CD4-positive, alpha-beta T cell treated with Interleukin-2 at 100 ng/mL for 4 hours (primary cell): ENCODE measurements around the gene SECISBP2L.
"Not testable (repeated sequence)": the region's sequence is repeated elsewhere in the genome, so short reads cannot be mapped to it uniquely, and the experiment has no call there.

ENCODE experiments used
- DNase-seq: peaks from one replicate; pipeline ENCODE4 v3.0.0-alpha.2; 2020; ENCODE audit warnings: low spot score

SECISBP2L gene

DNA sequence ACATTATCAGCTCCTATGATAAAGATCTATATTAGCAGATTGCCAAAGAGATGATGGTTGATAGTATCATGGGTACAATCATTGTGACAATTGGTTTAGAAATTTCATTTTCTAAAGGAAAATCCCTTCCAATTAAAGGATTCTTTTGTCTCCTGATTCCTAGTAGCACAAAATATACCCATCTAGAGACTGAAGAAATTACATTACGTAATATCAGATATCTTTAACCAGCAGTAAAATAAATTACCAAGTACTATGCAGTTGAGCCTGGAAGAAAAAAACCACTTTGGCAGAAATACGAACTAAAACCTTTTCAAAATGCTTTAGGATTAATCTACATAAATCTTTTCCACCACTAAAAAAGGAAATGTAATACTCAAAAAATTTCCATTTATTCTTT lies 46.9 kb downstream of the SECISBP2L start:
- no peak for DNase-seq

DNA sequence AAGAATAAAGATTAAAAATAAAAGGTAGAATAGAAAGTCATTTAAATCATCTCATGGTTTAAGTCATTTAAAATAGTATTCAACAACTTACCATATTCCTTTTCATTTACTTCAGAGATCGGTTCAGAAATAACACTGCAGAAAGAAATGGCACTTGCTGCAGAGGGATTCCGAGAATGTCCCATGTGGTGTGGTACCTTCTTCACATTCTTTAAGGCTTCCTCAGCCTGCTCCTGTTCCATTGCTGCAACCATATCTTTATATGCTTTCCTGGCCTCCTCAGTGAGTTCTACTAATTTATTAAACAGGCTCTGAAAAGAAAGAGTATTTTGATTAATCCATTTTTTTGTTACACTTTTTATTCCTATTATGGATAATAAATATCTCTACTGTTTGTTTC lies 50.0 kb downstream of the SECISBP2L start:
- no peak for DNase-seq

DNA sequence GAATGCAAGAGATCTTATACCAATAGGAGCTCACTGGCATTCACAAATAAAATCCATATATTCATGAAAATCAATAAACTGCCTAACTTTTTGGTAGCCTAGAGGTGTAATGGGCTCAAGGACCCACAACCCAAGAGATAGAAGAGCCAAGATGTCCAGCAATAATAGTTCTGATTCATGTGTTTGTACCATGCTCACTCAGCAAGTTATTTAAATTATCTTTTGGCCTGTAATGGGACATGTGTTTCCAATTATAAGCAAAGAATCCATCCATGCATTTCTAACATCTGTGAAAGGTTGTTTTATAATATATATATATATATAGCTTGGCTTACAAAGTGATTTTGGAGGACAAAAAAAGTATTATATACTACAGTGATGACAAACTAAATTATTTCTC lies 52.9 kb downstream of the SECISBP2L start:
- no peak for DNase-seq

DNA sequence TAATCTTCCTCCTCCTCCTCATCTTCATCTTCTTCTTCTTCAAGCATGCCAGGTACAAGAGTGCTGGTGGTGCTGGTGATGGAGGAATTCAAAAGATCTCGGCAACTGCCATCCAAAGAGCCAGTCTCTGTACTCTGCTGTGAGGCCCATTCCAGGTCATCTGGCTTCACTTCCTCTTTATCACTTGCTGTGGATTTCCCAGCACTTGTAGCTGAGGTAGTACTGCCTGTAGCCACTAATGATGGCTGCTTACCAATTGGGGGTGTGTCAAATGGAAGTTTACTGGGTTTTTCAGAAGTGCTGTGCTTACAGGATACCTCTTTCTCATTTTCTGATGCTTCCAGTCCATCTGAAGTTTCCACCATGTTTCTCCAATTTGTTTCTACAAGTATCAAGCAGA lies 53.7 kb downstream of the SECISBP2L start:
- no peak for DNase-seq

DNA sequence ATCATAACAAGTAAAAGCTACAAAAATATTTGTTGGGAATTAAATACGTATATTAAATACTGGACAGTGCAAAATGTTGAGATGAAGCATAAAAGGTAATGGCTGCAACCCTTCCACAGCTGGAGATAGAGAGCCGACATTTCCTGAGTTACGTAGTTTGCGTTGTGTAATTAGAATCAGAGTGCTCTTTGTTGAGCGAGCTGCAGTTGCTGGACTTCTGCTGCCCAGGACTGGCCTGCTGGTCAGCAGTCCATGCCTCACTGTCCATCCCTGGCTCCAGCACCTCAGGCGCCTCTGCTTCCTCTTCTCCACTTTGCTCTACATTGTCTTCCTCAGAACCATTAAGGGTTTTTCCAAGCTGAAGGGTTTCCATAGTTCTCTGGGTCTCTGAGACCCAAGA lies 54.1 kb downstream of the SECISBP2L start:
- DNase-seq: no peak

DNA sequence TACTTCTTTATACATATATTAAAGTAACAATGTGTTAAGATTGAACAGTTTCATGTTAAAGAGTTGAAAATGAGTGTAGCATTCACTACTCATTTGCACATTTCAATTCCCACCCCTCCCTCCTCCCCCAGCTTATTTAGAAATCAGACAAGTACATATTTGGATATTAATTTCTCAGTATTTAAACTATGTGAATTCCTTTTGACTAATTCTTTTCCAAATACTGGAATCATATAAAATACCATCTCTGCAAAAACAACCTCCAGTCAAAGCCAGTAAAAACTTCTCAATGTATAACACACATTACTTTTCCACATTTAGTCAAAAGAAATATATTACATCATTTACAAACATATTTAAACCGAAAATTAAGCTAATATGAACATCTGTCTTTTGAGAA lies 57.1 kb downstream of the SECISBP2L start:
- DNase-seq: no peak

DNA sequence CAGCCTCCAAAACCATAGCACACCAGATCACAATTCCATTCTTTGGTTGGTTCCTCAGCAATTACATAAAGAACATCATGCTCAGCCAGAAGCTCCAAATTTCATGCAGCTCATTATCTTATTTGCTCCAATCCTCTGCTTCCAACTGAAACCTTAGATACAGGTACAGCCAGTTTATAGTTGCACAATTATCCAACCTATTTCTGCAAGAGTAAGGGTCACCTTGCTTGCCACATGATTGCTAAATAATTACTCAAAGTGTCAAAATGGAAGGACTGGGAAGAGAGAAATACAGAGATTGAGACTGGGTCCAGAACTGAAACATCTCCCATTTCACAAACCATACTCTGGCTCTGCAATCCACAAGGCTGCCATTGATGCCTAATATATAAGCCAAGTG lies 59.1 kb downstream of the SECISBP2L start:
- DNase-seq: no peak

DNA sequence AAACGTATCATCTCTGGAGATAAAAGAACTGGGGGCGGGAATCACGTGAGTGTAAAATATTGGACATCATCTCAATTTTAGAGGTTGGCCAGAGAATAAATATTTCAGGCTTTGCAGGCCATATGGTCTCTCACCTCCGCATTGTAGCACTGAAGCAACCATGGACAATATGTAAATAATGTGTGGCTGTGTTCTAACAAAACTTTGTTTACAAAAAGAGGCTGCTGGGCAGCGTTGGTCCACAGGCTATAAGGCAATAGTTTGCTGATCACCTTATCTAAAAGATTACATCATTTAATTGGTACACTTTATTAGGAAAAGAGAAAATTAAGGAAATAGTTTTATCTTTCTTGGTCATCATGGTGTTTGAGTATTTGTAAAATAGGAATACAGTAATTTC lies 60.0 kb downstream of the SECISBP2L start:
- DNase-seq: no peak

DNA sequence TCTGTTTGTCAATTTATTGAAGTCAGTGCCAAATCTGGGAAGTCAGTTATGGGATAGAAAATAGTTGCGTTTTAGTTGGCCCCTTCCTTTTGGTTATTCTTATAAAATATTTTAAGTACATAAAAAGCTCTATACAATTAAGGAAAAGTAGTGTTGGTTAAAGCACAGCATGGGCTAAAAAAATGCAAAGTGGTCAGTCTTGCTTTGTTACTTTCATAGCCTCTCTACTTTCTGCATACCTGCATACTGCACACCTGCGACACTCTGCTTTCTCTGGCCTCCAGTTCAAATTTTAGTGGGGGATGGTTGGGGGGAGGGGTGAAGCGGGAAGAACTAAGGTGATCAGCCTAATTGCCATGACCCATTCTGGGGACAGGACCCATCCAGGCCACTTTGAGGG lies 60.7 kb downstream of the SECISBP2L start:
- no peak for DNase-seq

DNA sequence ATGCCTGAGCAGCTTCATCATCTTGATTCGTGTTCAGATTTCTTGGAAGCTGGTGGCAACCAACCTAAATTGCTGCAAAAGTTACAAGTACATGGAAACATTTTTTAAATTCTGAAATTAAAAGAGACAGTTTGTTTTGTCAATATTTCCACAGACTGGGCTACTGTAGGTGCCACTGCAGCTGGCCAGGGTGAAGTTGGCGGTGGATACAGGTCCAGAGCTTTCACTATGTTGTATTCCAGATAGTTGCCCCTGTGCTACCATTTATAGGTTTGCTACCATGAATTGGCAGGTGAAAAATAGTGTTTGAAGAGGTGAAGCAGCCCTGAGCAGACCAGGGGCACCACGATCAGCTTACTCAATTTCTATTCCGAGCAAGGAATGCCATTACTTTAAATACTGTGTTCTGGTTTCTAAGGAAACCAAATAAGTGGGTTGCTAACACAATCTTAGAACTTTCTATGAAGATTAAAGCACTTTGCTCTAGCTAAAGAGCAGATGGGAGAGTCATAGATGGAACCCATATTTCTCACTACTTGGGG lies 61.4 kb downstream of the SECISBP2L start:
- DNase-seq: no peak

DNA sequence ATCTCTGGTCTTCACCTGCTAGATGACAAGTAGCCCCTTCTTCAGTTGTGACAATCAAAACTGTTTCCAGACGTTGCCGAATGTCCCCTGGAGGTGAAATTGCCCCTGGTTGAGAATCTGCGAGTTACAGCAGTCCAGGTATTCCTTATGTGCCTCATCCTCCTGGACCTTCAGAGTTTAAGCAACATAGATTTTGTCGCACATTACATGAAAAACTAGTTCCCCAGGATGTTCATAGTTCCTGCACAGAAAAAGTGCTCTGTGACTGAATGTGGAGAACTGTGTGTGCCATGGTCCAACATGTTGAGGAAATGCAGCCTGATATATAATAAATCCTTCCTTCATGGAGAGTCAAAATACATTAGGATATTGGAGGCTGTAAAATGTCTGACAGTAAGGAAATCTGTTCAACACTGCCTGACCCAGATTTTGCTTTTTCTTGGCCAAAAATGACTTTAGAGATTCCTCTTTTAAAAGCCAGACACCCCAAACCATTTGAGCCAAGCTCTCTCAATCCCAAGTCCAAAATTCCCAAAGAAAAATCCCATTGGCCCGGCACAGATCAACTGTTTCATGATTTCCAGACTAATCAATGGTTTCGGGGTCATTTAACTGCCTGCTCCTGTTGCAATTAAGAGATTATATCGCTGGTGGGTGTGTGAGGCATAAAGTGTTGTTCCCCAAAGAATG lies 62.1 kb downstream of the SECISBP2L start:
- no peak for DNase-seq

DNA sequence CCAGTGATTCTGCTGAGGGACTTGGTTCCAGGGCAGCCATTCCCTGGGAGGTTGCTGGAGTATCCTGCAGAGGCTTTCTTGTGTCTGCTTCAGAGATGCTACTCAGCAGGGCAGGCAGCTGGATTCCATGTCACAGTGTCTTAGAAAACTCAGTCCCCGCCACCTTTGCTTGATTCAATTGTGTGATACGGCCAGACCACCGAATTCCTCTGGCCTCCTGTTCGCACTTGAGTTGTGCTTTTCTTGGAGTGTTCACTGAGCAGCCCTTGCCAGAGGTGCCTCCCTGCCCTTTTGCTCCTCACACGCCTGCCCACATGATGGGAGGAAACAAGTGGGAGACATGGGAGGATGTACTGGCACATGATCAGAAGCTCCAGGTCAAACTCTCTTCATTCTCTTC lies 62.9 kb downstream of the SECISBP2L start:
- DNase-seq: no peak

DNA sequence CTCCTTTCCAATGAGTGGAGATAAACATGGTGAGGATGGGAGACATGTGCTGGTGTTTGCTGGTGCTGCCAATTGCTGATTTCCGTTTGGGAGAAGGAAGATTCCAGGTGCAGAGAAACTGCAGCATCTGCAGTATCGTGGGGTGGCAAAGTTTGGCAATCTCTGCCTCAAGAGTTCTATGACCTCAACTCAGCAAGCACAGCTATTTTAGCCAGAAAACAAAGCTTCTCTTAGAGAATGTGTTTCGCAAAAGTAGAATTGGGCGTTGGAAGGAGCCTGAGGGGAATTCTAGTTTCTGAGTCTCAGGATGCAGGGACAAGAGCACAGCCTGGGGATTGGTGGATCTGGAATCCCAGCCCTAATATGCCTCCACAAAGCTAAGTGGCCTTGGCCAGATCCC lies 64.3 kb downstream of the SECISBP2L start:
- DNase-seq: no peak

DNA sequence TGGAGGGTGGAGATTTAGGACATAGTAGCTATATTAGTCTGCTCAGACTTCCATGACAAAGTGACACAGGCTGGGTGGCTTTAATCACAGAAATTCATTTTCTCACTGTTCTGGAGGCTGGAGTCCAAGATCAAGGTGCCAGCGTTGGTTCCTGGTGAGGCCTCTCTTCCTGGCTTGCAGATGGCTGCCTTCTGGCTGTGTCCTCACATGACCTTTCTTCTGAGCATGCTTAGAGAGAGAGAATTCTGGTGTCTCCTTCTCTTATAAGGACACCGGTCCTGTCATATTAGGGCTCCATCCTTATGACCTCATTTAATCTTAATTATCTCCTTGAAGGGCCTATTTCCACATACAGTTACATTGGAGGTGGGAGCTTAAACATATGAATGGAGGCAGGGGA lies 67.6 kb downstream of the SECISBP2L start:
- no peak for DNase-seq

DNA sequence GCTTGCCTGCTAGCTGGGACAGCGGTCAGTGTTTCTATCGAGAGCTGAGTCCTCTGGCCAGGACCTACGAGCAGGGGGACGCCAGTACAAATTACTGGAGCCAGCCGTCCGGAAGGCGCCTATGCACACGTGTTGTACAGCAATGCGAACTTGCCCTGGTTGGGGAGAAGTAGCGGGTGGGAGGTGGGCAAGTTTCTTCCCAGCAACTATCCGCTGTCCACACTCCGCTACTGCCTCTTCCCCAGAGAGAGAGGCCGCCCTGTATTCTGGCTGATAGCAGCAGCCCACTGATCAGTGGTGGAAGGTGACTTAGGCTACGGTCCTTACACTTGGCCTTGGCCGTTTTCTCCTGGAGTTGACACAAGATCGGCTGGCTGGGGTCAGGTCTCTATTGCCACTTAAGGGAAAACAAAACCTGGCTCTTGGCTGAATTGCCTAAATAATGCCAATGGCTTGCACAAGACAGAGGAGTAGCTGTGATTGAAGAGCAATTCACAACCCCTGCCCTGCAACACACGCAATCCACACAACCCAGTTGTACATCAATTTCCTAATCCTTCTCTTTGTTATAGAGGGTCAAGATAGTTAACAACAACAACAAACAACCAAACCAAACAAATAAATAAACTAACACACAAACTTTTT lies 69.7 kb downstream of the SECISBP2L start:
- no peak for DNase-seq

DNA sequence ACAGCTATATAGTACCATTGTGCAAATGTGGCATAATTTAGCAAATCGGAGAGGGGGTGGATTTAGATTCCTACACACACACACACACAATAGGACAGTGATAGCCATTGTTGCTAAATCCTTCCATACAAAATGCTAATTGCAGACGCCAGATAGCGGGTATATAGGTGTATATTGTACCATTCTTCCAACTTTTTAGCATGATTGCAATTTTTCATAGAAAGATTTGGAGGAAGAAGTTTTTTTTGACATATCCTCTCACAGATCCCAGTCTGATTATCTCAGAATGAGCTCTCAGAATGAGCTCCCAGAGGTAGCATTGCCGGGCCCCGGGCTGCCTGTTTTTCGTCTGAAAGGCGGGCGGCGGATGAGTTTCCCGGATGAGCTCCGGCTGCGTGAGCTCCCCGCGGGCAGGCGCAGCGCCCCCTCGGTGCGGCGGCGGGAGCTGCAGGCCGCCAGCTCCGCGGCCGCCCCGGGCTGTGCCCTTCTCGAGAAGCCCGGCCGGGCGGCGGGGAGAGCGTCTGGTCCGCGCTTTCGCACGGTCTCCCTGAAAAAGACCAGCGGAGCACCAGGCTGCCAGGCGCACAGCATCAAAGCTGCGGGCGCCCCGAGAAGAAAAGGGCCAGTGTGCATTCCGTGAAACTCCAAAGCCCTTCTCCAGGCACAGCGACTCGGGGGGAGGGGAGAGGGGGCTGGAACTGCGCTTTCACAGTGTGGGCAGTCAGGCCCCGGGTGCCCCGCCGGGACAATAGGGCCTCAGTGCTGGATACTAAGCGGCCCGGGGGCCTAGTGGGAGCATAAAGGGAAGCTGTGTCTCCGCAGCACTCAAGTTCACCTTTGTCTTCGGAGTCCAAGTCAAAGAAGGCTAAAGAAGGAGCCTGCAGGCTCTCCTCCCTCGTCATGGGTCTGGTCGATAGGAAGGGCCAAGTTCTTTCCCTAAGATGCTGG lies 70.5 kb downstream of the SECISBP2L start:
- peak; percentile 63 for DNase-seq

DNA sequence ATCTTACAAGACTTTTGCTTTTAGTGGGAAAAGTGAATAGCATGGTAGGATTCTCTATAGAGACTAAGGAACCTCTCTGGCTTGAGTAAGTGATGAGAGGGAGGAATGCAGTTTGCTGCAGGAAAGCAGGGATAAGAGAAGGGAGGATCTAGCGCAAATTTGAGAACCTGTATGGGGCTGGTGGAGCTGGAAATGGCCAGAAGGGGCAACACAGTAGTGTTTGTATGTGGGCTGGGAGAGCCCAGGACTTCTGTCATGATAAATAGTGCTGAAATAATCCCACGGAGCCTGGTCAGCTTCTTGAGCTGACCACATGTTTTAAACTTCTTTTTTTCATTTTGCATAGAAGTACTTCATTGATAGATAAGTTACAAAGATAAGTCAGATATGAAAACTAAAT lies 71.4 kb downstream of the SECISBP2L start:
- no peak for DNase-seq

DNA sequence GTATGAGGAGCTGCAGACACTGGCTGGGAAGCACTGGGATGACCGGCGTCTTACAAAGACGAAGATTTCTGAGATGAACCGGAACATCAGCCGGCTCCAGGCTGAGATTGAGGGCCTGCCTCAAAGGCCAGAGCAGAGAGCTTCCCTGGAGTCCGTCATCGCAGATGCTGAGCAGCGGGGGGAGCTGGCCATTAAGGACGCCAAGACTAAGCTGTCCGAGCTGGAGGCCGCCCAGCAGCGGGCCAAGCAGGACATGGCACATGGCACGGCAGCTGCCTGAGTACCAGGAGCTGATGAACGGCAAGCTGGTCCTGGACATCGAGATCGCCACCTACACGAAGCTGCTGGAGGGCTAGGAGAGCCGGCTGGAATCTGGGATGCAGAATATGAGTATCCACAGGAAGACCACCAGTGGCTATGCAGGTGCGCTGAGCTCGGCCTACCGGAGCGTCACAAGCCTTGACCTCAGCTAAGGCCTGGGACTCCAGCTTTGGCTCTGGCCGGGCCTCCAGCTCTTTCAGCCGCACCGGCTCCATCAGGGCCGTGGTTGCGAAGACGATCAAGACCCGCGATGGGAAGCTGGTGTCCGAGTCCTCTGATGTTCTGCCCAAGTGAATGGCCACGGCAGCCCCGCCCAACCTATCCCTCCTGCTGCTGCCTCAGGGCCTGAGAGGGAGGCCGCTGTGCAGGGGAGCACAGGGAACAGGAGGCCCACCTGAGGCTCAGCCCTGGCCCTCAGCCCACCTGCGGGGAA lies 73.3 kb downstream of the SECISBP2L start:
- DNase-seq: no peak

DNA sequence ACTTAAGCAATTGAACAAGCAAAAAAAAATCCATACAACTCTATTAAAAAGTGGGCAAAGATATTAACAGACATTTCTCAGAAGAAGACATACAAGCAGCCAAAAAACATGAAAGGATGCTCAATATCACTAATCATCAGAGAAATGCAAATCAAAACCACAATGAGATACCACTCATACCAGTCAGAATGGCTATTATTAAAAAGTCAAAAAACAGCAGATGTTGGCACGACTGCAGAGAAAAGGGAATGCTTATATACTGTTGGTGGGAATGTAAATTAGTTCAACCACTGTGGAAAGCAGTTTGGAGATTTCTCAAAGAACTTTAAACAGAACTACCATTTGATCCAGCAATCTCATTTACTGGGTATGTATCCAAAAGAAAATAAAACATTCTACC lies 75.3 kb downstream of the SECISBP2L start:
- not testable (repeated sequence) for DNase-seq

DNA sequence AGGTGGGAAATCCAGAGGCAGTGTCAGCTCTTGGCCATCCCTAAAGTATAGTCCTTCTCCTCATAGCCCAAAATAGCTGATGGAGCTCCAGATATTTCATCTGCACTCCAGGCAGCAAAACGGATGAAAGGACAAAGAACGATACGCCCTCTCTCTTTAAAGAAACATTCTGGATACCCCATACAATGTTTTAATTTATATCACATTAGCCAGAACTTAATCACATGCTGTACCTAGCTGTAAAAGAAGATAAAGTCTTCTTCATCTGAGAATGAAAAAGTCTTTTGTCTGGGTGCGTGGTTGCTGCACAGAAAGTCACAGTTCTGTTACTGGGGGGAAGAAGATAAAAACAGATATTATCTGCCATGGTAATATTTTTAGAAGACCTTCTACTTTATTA lies 78.2 kb downstream of the SECISBP2L start:
- DNase-seq: no peak

DNA sequence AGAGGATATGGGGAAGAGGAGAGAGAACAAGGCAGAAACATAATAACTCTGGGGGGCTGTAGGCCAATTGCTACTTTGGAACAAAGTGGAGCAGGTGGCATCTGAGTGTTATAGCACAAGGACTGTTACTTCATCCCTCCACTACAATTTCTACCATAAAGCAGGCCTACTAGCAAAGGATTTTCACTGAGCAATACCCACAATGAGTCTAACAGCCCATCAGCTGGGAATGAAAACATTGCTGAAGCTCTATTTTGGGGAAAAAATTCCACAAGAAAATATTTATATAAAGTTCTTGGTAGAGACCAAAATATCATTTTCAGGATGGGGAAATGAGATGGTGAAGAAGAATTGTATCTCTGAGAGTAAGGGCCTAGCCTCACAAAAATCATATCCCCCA lies 78.9 kb downstream of the SECISBP2L start:
- DNase-seq: no peak
